GM19238 (cell line): Measurements from ENCODE around the gene SLC15A3.

Source experiments
- DNase-seq: peaks from one replicate; pipeline ENCODE4 v3.0.0; 2011; ENCODE audit warnings: low spot score; ENCODE audit not compliant: insufficient read length

The SLC15A3 gene

GRCh38 chr11:60946601-60947264 is 5.2 kb downstream of the SLC15A3 start:
- DNase-seq = no peak

GRCh38 chr11:60945295-60945667 is 6.7 kb downstream of the SLC15A3 start:
- no peak for DNase-seq

DNA sequence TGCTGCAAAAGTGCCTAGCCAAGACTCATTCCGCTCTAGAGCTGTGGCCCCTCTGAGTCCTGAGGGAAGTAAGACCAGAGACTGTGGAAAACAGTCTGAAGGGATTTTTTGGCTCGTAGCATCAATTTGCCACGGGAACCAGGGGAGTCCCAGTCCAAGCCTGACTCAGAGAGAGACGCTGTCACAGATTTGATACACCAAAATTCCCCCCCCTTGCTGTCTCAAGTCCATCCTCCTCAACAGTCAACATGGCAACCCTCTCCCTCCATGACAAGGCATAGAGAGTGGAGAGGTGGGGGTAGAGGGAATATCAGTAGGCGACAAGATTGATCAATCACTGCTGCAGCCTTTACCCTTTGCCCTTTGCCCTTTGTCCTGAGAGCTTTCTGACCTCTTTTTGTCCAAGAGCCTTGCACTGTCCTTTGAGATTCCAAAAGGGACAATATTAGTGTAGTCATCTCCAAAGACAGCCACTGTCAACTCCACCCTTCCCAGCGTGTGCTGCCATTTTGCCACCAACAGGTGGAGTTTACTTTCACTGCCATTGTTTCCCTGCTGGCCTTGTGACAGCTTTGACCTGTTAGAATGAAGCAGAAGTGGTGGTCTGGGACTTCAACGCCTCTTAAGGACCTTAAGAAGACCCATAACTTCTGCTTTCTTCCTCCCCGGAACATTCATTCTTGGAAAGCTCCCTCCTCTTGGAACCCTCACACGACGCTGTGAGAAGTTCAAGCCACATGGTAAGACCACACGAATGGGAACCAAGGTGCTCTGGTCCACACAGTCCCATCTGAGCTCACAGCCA is 7.3 kb downstream of the SLC15A3 start:
- no peak for DNase-seq

GRCh38 chr11:60942970-60943565 is 8.9 kb downstream of the SLC15A3 start:
- DNase-seq = no peak

DNA sequence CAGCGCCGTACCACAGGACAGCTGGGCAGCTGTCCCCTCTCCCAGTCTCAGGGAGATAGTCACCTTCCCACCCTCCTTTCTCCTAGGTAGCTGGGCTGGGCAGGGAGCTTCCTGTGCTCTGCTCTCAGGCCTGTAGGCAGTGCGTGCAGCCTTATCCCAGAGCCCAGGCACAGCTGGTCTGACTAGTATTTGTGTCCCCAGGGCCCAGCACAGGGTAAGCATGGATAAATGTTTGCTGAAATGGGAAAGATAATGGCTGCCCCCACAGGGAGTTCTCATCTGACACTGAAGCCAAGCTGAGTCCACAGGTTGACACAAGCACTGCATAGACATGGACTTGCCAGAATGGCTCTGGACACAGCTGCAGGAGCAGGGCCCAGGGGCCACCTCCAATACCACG is 9.8 kb downstream of the SLC15A3 start:
- no peak for DNase-seq

DNA sequence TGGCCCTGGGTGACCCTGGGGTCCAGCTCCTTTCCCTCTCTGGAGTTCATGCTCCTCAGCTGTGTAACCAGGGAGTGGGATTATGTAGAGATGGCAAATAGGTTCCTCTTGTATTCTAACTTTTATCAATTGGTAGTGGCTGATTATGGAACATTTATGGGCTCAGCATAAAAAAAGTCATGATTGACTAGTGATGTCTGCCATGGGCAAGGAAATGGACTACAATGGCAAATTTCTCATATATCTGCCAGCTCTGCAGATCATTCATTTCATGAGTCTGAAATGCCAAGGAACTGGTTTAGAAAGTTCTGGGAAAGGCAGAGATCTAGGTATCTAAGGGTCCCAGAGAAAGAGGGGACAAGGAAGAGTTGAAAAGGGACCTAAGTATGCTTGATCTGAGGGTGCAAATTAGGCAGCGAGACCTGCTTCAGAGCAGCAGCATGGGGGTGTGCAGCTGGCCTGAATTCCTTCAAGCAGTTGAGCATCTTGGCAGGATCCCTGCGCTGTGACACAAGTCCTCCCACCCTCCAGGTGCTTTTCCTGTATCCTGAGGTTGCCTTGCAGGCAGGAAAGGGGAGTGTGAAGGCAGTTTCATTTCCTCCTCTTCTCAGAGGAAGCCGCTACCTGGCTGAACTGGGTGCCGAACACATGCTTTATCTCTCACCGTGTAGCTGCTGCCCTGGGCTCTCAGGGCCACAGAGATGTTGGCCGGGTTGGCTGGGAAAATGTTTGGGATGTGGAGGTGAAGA is 10.4 kb downstream of the SLC15A3 start:
- no peak for DNase-seq

DNA sequence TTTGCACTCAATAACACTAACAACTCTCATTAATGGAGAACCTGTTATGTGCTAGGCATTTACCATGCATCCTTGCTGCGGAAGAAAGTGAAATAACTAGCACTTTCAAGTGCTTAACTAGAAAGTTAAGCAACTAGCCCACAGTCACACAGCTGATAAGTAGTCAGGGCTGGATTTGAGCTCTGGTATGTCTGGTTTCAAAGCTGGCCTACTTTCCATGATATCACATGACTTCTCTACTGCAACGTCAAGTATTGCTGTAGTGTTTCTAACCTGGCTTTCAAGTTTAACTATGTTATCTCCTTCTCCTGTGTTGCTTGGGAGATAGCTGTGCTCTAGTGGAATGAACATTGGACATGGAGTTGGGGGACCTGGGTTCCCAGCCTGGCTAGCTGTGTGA is 12.1 kb downstream of the SLC15A3 start:
- no peak for DNase-seq

DNA sequence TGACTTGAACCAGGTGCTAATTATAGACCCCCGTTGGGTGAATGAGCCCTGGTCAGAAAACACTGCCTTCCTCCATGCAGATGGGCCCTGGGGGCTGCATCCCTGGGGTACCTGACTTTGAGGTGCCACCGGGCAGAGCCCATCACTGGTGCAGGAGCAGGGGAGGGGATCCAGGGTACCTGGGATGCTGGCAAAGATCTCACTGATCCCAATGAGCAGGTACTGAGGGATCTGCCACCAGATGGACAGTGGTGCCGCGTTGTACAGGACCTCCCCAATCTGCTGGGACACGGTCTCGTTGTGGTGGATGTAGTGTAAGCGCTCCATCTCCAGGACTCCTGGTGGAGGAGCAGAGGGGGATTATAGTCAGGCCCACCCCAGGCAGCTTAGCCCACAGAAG is 12.7 kb downstream of the SLC15A3 start:
- DNase-seq = no peak

DNA sequence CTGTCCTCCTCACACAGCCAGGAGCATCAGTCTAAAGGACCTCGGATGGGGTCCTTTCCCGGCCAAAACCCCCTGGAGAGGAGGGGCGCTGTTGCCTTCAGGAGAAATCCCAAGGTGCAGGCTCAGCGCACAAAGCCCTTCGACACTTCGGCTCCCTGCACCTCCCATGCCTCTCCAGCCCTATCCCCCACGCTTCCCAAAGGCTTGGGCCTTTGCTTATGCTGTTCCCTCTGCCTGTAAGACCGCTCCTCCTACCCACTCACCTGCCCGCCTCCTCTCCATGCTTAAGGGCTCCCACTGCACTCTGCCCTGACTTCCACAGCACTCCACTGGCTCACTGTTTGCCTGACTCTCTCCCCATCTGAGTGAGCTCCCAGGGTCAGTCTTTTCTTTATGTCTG is 13.5 kb downstream of the SLC15A3 start:
- DNase-seq = no peak

GRCh38 chr11:60937811-60938210 is 14.2 kb downstream of the SLC15A3 start:
- DNase-seq = no peak

GRCh38 chr11:60937144-60937527 is 14.8 kb downstream of the SLC15A3 start:
- no peak for DNase-seq

GRCh38 chr11:60936467-60937143 is 15.4 kb downstream of the SLC15A3 start:
- no peak for DNase-seq

- DNase-seq = no peak
These were observed 16.1 kb downstream of the SLC15A3 start for GRCh38 chr11:60935676-60936442.

GRCh38 chr11:60934790-60935605 is 17.0 kb downstream of the SLC15A3 start:
- no peak for DNase-seq

DNA sequence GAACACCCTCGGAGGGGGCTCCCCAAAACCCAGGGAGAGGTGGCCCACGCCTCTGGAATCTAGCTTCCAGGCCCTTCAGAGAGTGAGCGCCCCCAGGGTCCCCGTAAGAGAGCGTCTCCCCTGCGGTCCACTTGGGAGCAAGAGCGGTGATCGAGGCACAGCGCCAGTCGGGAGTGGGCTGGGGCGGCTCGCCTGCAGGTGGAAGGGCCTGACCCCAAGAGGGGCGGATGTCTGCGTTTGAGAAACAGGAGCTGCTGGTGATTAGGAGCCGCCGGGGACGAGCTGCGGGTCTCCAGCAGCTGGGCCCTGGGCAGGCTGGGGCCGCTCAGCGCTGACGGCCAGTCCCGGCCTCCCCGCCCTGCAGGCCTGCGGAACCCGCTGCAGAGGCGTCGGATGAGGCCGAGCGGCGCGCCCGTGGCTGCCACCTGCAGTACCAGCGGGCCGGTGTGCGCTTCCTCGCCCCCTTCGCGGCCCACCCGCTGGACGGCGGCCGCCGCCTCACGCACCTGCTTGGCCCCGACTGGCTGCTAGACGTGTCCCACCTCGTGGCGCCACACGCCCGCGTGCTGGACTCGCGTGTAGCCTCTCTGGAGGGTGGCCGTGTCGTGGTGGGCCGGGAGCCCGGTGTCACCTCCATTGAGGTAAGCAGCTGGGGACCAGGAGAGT is 17.7 kb downstream of the SLC15A3 start:
- no peak for DNase-seq

DNA sequence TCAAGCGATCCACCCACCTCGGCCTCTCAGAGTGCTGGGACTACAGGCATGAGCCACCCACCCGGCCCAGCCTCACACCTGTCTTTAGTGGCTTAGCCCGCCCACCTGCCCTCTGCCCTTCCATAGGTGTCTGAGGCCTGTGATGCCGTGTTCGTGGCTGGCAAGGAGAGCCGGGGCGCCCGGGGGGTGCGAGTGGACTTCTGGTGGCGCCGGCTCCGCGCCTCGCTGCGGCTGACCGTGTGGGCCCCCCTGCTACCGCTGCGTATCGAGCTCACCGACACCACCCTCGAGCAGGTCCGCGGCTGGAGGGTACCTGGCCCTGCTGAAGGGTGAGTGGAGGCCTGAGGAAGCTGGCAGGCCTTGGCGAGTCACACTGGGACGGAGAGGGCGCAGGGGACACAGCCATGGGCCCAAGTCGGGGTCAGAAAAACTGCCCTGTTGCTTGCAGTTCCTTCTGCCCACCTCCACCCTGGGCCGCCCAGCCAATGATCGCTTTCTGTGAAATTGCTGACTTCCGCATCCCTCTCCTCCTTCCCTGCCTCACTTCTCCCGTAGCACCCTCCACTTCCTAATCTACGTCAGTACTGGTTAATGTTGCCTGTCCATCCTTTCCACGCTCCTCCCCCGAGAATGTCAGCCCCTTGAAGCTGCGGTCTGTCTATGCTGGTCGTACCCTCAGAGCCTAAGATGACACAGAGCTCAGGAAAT is 18.4 kb downstream of the SLC15A3 start:
- no peak for DNase-seq

GRCh38 chr11:60932605-60933356 is 19.2 kb downstream of the SLC15A3 start:
- DNase-seq = no peak

- DNase-seq = no peak
These were observed 20.1 kb downstream of the SLC15A3 start for GRCh38 chr11:60931917-60932316.
